Activated naive CD4-positive, alpha-beta T cell treated with anti-CD3 and anti-CD28 coated beads for 36 hours (primary cell): Measurements from ENCODE around the gene UTP15. TPM values are rescaled to one million over a fixed set of nuclear protein-coding genes. Genes with fewer than 3 reads are reported as not detected.

Experiments
- CTCF ChIA-PET: fragments of 350-600 bp; sonication (Branson Sonifier 250); formaldehyde crosslinking; loops from one replicate; lab custom pipeline; 2021; ENCODE audit warnings: antibody characterized with exemption; lab: Charles Lee
- DNase-seq: peaks from one replicate; pipeline ENCODE4 v3.0.0-alpha.2; 2020
- H3K27ac Mint-ChIP-seq: one replicate; pipeline ENCODE4 v1.8.0; 2021; ENCODE audit warnings: mild to moderate bottlenecking, mixed read lengths
- H3K27me3 Mint-ChIP-seq: one replicate; pipeline ENCODE4 v1.8.0; 2021; ENCODE audit warnings: low read depth, mixed read lengths
- H3K36me3 Mint-ChIP-seq: one replicate; pipeline ENCODE4 v1.8.0; 2021; ENCODE audit warnings: low read depth, mixed read lengths
- H3K4me1 Mint-ChIP-seq: one replicate; pipeline ENCODE4 v1.8.0; 2021; ENCODE audit warnings: low read depth, mixed read lengths
- H3K4me3 Mint-ChIP-seq: one replicate; pipeline ENCODE4 v1.8.0; 2021; ENCODE audit warnings: mild to moderate bottlenecking, moderate library complexity, mixed read lengths
- H3K9me3 Mint-ChIP-seq: one replicate; pipeline ENCODE4 v1.8.0; 2021; ENCODE audit warnings: mixed read lengths
- intact Hi-C: fragments of 100-400 bp; cut with micrococcal nuclease; formaldehyde crosslinking; loops from one replicate; pipeline ENCODE4 v1.15.1; 2023
- total RNA-seq, 2 experiments: library from RNA; stranded (reverse); gene quantifications; one replicate each; pipeline ENCODE4 v1.2.3, GENCODE V29; 2021

UTP15 gene
- total RNA-seq, 2 experiments from 2014 or later = 25.3 to 28.5 TPM

DNA sequence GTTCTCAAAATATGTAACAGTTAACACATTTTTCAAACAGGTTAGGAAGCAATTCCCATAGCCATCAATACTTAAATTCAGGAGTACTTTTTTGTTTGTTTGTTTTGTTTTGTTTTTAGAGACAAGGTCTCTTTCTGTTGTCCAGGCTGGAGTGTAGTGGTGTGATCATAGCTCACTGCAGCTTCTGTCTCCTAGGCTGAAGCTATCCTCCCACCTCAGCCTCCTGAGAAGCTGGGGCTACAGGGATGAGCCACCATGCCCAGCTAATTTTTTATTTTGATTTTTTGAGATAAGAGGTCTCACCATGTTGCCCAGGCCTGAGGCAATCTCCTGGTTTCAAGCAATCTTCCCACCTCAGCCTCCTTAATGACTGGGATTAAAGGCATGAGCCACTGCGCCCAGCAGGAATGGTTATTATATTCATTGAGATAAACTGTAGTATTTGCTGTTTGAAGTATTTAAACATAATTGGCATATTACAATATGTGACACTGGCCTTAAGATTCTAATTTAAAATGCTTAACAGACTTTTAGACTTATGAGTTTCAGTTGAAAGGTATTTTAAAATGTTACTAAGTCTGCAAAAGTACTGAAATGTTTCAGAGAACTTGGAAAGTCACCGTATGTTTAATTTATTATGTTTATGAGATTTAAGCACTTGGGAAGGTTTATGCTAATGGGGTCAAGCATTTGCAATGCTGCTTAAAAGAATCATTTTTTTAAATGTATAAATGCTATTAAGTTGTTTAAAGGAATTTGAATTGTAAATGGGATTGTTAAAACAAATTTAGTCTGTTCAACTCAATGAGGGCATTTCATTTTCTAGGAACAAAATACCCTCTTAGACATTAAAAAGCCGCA, 17.0 kb downstream of the UTP15 start:
- H3K36me3 Mint-ChIP-seq = peaks cover 26% of the 10 kb centered on the region
- H3K27me3 Mint-ChIP-seq = no peaks in the 10 kb centered on the region
- no peaks in the 10 kb centered on the region for H3K9me3 Mint-ChIP-seq
- DNase-seq = no peak
- CTCF ChIA-PET = interaction anchor here (2.2 kb wide), 1 partner anchor 8 kb away, joined by 9 read pairs; no protein-coding TSS in a partner anchor
- intact Hi-C loops = no loop called here
- H3K4me1 Mint-ChIP-seq = no peaks in the 10 kb centered on the region
- H3K27ac Mint-ChIP-seq = no peak overlapping the region
- no peak overlapping the region for H3K4me3 Mint-ChIP-seq

DNA sequence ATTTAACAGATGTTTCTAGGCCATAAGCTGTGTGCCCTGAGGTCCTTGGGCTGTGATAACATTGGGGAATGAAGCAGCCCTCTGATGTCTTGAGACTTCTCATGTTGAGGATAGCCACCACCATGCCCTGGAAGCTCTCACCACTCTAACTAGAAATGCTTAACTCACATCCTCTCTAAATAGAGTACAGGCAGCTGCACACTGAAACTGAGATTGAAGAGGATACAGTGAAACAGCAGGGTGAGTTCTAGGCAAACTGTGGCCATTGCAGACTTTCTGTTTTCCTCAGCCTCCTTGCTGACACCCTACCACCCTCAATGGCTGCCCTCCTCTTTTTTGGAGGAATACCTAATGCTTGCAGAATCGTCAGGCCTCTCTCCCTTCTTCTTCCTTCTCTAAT, 22.4 kb downstream of the UTP15 start:
- Mint-ChIP-seq H3K4me1 (no peaks in the 10 kb centered on the region), H3K27me3 (no peaks in the 10 kb centered on the region), H3K4me3 (no peak overlapping the region), H3K27ac (no peak overlapping the region), H3K9me3 (no peaks in the 10 kb centered on the region), H3K36me3 (peaks cover 3% of the 10 kb centered on the region)
- CTCF ChIA-PET = interaction anchor here (1.6 to 6.5 kb wide), 2 partner anchors 10 to 206 kb away, joined by 5 to 155 read pairs; no protein-coding TSS in a partner anchor
- no peak for DNase-seq
- intact Hi-C loops = no loop called here

DNA sequence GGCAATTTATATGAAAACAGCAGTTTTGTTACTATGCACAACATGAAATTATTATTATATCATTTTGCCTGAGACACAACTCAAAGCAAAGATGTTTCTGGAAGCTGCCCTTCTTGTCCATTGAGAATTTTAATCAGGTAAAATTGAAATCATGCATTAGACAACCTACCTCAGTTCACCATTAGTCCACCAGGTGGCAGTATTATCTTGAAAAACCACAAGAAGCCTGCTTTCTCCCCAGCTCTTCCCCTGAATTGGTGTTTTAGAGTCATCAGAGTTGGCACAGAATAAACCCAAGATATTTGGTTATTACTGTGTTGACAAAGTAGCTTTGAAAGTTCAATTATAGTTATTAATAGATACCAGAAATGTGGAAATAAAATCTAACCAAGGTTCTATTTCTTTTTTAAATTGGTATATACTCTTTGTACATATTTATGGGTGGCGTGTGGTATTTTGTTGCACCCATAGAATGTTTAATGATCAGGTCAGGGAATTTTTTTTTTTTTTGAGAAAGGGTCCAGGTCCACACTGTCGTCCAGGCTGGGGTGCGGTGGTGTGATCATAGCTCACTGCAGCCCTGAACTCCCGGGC, 25.7 kb downstream of the UTP15 start:
- Mint-ChIP-seq H3K27ac (no peak overlapping the region), H3K4me1 (no peaks in the 10 kb centered on the region), H3K27me3 (no peaks in the 10 kb centered on the region), H3K36me3 (peaks cover 3% of the 10 kb centered on the region), H3K4me3 (no peak overlapping the region), H3K9me3 (no peaks in the 10 kb centered on the region)
- CTCF ChIA-PET = interaction anchor here (0.6 to 6.5 kb wide), 33 partner anchors 9 to 896 kb away, joined by 3 to 155 read pairs (median 4); no protein-coding TSS in a partner anchor
- DNase-seq = peak; percentile 63
- intact Hi-C loops = loop anchor here (1.0 to 2.0 kb wide), 4 partner anchors 72 to 1058 kb away; no protein-coding TSS in a partner anchor

DNA sequence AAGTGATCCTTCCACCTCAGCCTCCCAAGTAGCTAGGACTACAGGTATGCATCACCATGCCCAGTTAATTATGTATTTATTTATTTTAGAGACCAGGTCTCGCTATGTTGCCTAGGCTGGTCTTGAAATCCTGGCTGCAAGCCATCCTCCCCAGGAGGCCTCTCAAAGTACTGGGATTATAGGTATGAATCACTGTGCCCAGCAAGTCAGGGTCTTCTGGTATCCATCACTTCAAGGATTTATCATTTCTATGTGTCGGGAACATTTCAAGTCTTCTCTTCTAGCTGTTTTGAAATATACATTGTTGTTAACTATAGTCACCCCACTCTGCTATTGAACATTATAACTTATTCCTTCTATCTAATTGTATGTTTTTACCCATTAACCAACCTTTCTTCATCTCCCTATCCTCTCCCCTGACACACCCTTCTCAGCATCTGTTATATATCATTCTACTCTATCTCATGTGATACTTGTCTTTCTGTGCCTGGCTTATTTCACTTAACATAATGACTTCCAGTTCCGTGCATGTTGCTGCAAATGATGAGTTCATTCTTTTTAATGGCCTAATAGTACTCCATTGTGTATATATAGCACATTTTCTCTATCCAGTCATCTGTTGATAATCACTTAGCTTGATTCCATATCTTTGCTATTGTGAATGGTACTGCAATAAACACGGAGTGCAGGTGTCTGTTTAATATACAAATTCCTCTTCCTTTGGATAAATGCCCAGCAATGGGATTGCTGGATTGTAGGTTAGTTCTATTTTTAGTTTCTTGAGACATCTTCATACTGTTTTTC, 26.4 kb downstream of the UTP15 start:
- CTCF ChIA-PET = interaction anchor here (0.7 to 6.5 kb wide), 18 partner anchors 10 to 217 kb away, joined by 3 to 155 read pairs (median 5); no protein-coding TSS in a partner anchor
- Mint-ChIP-seq H3K4me3 (no peak overlapping the region), H3K36me3 (peaks cover 3% of the 10 kb centered on the region), H3K9me3 (no peaks in the 10 kb centered on the region), H3K27ac (no peak overlapping the region), H3K27me3 (peaks cover 2% of the 10 kb centered on the region), H3K4me1 (no peaks in the 10 kb centered on the region)
- intact Hi-C loops = loop anchor here (1.0 to 2.0 kb wide), 4 partner anchors 73 to 1057 kb away; no protein-coding TSS in a partner anchor
- no peak for DNase-seq

DNA sequence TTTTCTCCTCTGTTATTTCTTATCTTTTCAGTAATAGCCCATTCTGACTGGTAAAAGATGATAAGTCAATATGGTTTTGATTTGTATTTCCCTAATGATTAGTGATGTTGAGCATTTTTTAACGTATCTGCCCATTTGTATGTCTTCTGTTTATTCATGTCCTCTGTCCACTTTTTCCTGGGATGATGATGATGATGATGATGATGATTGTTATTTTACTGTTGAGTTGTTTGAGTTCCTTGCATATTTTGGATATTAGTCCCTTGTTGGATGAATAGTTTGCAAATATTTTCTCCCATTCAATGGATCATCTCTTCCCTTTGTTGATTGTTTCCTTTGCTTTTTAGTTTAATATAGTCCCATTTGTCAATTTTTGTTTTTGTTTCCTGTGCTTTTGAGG, 27.0 kb downstream of the UTP15 start:
- no peaks in the 10 kb centered on the region for H3K4me1 Mint-ChIP-seq
- intact Hi-C loops = no loop called here
- H3K4me3 Mint-ChIP-seq = no peak overlapping the region
- CTCF ChIA-PET = interaction anchor here (1.1 to 6.5 kb wide), 2 partner anchors 117 to 201 kb away, joined by 4 to 155 read pairs; no protein-coding TSS in a partner anchor
- H3K9me3 Mint-ChIP-seq = no peaks in the 10 kb centered on the region
- H3K27ac Mint-ChIP-seq = no peak overlapping the region
- DNase-seq = no peak
- peaks cover 2% of the 10 kb centered on the region for H3K27me3 Mint-ChIP-seq
- H3K36me3 Mint-ChIP-seq = peaks cover 1% of the 10 kb centered on the region

DNA sequence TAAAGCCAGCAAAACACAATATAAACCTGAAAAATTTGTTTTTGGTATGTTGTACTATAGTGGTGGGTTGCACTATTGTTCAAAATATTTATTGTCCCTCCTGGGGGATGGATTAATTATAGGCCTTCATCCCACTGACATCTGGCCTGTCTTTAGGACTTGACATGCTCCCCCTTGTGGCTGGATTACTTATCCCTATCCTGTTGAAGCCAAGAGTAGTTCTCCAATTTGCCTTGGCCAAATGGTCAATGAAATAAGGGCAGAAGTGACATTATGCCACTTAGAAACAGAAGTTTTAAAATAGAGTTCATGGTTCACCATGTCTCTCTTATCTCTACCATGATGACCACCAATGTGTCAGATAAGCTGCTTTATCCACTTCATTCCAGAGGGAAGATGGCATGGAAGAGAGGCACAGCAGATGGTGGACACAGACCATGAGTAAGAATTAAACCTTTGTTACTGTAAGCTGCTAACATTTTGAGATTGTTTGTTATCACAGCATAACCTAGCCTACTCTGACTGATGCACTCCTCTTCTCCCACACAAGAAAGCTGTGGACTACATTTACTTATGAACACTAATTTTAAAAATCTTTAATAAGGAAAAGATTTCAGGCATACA, 31.3 kb downstream of the UTP15 start:
- H3K4me1 Mint-ChIP-seq = no peaks in the 10 kb centered on the region
- peaks cover 8% of the 10 kb centered on the region for H3K27me3 Mint-ChIP-seq
- peaks cover 2% of the 10 kb centered on the region for H3K36me3 Mint-ChIP-seq
- H3K9me3 Mint-ChIP-seq = peaks cover 2% of the 10 kb centered on the region
- H3K4me3 Mint-ChIP-seq = no peak overlapping the region
- CTCF ChIA-PET = interaction anchor here (0.7 to 1.7 kb wide), 15 partner anchors 9 to 1243 kb away, joined by 3 to 7 read pairs (median 3); no protein-coding TSS in a partner anchor
- DNase-seq = peak; percentile 19
- H3K27ac Mint-ChIP-seq = no peak overlapping the region
- intact Hi-C loops = no loop called here

DNA sequence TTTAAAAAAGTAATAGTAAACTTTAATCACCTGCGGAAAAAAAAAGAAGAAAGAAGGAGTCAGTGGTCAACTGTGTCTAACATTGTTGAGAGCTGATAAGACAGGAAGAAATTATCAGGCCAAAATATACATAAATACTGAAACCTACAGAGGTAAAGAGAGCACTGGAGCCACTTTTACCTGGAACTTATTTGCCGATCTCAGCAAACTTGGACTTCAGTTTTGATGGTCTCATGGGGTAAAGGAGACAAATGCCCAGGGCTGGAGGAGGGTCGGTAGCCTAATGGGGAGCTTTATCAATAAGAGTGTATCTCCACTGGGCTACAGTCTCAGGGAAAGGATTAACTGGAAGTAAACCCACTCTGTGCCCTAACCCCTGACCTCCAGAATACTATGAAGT, 33.8 kb downstream of the UTP15 start:
- no peak for DNase-seq
- no peak overlapping the region for H3K4me3 Mint-ChIP-seq
- no peaks in the 10 kb centered on the region for H3K4me1 Mint-ChIP-seq
- peaks cover 2% of the 10 kb centered on the region for H3K36me3 Mint-ChIP-seq
- no peak overlapping the region for H3K27ac Mint-ChIP-seq
- peaks cover 5% of the 10 kb centered on the region for H3K9me3 Mint-ChIP-seq
- intact Hi-C loops = no loop called here
- CTCF ChIA-PET = no interaction called here
- peaks cover 8% of the 10 kb centered on the region for H3K27me3 Mint-ChIP-seq

DNA sequence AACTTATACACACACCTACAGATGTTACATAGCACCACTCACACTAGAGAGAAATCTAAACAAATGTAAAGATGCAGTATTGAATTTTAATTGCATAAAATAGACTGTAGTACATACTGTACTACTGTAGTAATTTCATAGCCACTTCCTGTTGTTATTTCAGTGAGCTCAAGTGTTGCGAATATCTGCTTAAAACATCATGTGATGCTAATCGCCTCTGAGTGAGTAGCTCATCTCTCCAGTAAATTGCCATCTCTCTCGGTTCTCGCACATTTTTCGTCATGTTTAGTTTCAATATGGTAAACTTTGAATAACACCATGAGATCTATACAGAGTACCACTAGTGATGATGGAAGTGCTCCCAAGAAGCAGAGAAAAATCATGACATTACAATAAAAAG, 38.5 kb downstream of the UTP15 start:
- peaks cover 5% of the 10 kb centered on the region for H3K9me3 Mint-ChIP-seq
- CTCF ChIA-PET = no interaction called here
- peaks cover 7% of the 10 kb centered on the region for H3K27me3 Mint-ChIP-seq
- no peak overlapping the region for H3K27ac Mint-ChIP-seq
- peaks cover 2% of the 10 kb centered on the region for H3K36me3 Mint-ChIP-seq
- intact Hi-C loops = no loop called here
- H3K4me1 Mint-ChIP-seq = no peaks in the 10 kb centered on the region
- no peak overlapping the region for H3K4me3 Mint-ChIP-seq
- DNase-seq = no peak

DNA sequence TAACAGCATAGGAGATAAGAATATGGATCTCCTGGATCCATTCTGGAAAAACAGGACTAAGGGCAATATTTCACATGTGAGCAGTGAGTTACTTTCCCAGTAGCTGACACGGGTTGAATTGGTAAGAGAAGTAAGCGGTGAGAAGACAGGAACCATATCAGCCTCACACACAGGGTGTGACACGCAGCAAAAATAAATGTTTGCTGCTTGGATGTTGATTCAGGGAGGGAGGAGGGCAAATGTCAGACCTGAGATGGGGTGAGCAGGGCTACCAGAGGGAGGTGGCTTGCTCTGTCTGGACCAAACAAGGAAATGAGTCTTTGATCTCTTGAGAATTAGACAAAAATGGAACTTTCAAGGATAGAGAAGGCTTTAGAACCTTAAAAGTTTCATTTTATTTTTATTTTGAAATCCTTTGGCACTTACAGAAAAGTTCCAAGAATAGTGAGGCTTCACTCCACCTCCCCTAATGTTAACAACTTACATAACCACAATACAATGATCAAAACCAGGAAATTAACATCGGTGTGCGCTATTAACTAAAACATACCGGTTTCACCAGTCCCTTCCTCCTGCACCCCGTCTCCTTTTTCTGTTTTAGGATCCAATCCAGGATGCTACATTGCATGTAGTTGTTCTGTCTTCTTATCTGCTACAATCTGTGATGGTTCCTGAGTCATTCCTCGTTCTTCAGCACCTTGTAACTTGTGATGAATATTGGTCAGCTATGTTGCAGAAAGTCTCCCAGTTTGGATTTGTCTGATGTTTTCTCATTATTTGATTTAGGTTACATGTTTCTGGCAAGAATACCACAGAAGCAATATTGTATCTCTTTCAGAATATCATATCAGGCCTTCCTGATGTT, 39.9 kb downstream of the UTP15 start:
- H3K4me1 Mint-ChIP-seq = no peaks in the 10 kb centered on the region
- intact Hi-C loops = no loop called here
- no peak for DNase-seq
- no peak overlapping the region for H3K4me3 Mint-ChIP-seq
- no peak overlapping the region for H3K27ac Mint-ChIP-seq
- CTCF ChIA-PET = interaction anchor here (1.9 kb wide), 1 partner anchor 14 kb away, joined by 5 read pairs; no protein-coding TSS in a partner anchor
- H3K9me3 Mint-ChIP-seq = peaks cover 5% of the 10 kb centered on the region
- peaks cover 7% of the 10 kb centered on the region for H3K27me3 Mint-ChIP-seq
- peaks cover 2% of the 10 kb centered on the region for H3K36me3 Mint-ChIP-seq

DNA sequence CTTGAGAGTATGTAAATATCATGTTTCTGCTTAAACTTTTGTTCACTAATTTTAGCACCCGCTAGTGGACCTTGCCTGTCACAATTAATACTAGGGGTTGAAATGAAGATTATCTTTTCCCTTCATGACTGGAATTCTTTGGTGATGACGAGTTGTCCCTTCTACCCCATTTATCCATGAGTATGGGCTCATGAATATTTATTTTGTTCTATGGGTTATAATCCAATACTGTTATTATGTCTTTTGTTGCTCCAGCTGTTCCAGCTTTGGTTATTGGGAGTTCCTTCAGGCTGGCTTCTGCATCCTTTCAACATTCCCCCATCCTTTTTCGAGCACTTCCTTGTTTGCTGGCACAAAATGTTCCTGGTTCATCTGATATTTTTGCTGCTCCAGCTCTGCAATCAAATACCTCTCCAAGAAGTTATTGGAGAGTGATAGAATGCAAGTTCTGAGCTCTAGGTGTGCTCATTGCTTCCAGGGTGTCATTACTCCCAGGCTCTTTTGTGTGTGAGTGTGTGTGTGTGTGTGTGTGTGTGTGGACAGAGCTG, 40.7 kb downstream of the UTP15 start:
- H3K4me3 Mint-ChIP-seq = no peak overlapping the region

More for the DNA sequence above, 40.7 kb downstream of the UTP15 start:
- H3K27me3 Mint-ChIP-seq = peaks cover 12% of the 10 kb centered on the region
- intact Hi-C loops = no loop called here
- H3K9me3 Mint-ChIP-seq = peaks cover 5% of the 10 kb centered on the region
- H3K36me3 Mint-ChIP-seq = peaks cover 2% of the 10 kb centered on the region
- DNase-seq = no peak
- H3K27ac Mint-ChIP-seq = no peak overlapping the region
- CTCF ChIA-PET = interaction anchor here (0.6 to 1.9 kb wide), 2 partner anchors 15 to 74 kb away, joined by 5 read pairs; no protein-coding TSS in a partner anchor
- H3K4me1 Mint-ChIP-seq = no peaks in the 10 kb centered on the region
